Liver (tissue), 3 donors: ENCODE measurements around the gene VPS37B.

Experiments
- CTCF ChIP-seq: fragments of 150-350 bp; IDR thresholded peaks from 2 replicates; pipeline ENCODE4 v1.5.1; 2017; ENCODE audit warnings: improper control_type of control experiment, low read depth, low read length; ENCODE audit not compliant: missing input control
- FOXA1 ChIP-seq: IDR thresholded peaks from 2 replicates; pipeline ENCODE4 v1.6.1; 2016; ENCODE audit warnings: antibody characterized with exemption
- GABPA ChIP-seq, 2 donors: IDR thresholded peaks in 1 of 2; conservative IDR thresholded peaks in 1 of 2; 2 replicates each; pipeline ENCODE4 v1.6.1; 2016; ENCODE audit warnings: antibody characterized with exemption in 2 of 2, mild to moderate bottlenecking in 1 of 2, moderate library complexity in 1 of 2
- JUND ChIP-seq, 2 donors: IDR thresholded peaks; 2 replicates each; pipeline ENCODE4 v1.6.1; 2016; ENCODE audit warnings: antibody characterized with exemption in 2 of 2
- MAX ChIP-seq: IDR thresholded peaks from 2 replicates; pipeline ENCODE4 v1.6.1; 2016; ENCODE audit warnings: antibody characterized with exemption
- RAD21 ChIP-seq, 2 donors: IDR thresholded peaks; 2 replicates each; pipeline ENCODE4 v1.6.1; 2016; ENCODE audit warnings: antibody characterized with exemption in 2 of 2, mild to moderate bottlenecking in 2 of 2
- REST ChIP-seq: IDR thresholded peaks from 2 replicates; pipeline ENCODE4 v1.6.1; 2016; ENCODE audit warnings: antibody characterized with exemption, mild to moderate bottlenecking
- SP1 ChIP-seq: IDR thresholded peaks from 2 replicates; pipeline ENCODE4 v1.6.1; 2018; ENCODE audit warnings: antibody characterized with exemption, mild to moderate bottlenecking
- TAF1 ChIP-seq: conservative IDR thresholded peaks from 2 replicates; pipeline ENCODE4 v1.6.1; 2016; ENCODE audit warnings: antibody characterized with exemption, mild to moderate bottlenecking
- YY1 ChIP-seq: IDR thresholded peaks from 2 replicates; pipeline ENCODE4 v1.6.1; 2016; ENCODE audit warnings: antibody characterized with exemption, mild to moderate bottlenecking
- donor health status: healthy.
- donor health status: healthy.

GRCh38 chr12:122902854-122903692, 7.1 kb upstream of the VPS37B start:
- TF ChIP-seq CTCF = no peak
- no peak for TF ChIP-seq YY1
- TF ChIP-seq SP1 = no peak
- no peak for TF ChIP-seq FOXA1
- no peak for TF ChIP-seq JUND (IDR thresholded peaks at IDR 0.05)
- TF ChIP-seq REST = no peak
- no peak for TF ChIP-seq RAD21 (IDR thresholded peaks at IDR 0.05)
- TF ChIP-seq TAF1 = no peak
- no peak for TF ChIP-seq GABPA (IDR thresholded peaks at IDR 0.05 in 1 of 2, conservative IDR thresholded peaks at IDR 0.05 in 1 of 2)
- no peak for TF ChIP-seq MAX
